Stimulated activated CD8-positive, alpha-beta memory T cell treated with anti-CD3 and anti-CD28 coated beads, Interleukin-12 subunit alpha, Interleukin-12 subunit beta, amount 100 ng/mL, for 1 hour (primary cell): ENCODE measurements around the gene TNFSF13B.
"Not testable (repeated sequence)": the region's sequence is repeated elsewhere in the genome, so short reads cannot be mapped to it uniquely, and the experiment has no call there.

Experiments
- DNase-seq: peaks from one replicate; pipeline ENCODE4 v3.0.0-alpha.2; 2020; ENCODE audit warnings: low read depth

Gene TNFSF13B

DNA sequence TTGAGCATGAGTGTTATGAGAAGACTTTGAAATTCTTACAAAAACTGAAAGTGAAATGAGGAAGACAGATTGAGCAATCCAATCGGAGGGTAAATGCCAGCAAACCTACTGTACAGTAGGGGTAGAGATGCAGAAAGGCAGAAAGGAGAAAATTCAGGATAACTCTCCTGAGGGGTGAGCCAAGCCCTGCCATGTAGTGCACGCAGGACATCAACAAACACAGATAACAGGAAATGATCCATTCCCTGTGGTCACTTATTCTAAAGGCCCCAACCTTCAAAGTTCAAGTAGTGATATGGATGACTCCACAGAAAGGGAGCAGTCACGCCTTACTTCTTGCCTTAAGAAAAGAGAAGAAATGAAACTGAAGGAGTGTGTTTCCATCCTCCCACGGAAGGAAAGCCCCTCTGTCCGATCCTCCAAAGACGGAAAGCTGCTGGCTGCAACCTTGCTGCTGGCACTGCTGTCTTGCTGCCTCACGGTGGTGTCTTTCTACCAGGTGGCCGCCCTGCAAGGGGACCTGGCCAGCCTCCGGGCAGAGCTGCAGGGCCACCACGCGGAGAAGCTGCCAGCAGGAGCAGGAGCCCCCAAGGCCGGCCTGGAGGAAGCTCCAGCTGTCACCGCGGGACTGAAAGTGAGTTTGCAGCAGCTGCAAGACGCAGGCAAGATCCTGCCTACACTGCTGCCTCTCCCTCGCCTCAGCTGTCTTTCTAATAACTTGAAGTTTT is at the start of gene TNFSF13B:
TSS of gene TNFSF13B (plus strand) at position 118 of the 728 bp plus-strand sequence. CDS start at position 296, 178 bp downstream.
- DNase-seq, result no peak

DNA sequence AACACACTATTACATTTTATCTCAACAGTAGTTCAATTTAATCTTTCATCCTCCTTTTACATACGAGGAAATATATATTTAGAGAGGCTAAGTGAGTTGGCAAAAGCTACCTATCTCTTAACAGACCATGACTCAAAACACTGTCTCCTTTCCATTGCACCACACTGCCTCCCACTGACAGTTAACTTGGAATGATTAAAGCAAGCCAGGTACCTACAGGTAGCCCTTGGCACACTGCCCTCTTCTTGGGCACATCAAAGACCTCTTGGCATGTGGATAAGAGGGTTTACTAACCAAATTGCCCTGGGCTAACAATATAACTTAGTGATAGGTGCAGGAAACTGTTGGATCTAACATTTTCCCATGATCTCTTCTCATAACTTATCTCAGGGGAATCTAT is 49.5 kb upstream of the TNFSF13B start:
- DNase-seq, result no peak

- DNase-seq, result no peak
Measured at GRCh38 chr13:108223687-108224503, 45.6 kb upstream of the TNFSF13B start.

- no peak for DNase-seq
Measured at GRCh38 chr13:108225440-108225839, 44.1 kb upstream of the TNFSF13B start.

DNA sequence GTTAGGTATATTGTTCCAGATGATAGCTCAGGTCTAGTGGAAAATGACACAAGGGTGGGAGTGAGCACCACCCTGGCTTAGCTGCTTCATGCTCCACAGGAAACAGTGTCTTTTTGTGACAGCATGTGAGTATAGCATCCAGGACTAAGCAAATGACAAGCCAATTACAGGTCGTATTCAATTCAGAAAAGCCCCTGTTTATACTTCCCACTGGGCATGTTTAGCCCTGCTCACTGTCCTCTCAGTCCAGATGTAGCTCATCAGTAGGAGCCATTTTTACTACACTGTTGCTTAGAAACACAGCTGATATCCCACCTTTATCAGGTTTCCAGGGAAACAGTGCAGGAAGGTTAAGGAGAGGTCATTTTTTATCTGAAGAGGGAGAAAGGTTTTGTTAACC is 43.3 kb upstream of the TNFSF13B start:
- no peak for DNase-seq

GRCh38 chr13:108227651-108228272 is 41.8 kb upstream of the TNFSF13B start:
- DNase-seq, result no peak

DNA sequence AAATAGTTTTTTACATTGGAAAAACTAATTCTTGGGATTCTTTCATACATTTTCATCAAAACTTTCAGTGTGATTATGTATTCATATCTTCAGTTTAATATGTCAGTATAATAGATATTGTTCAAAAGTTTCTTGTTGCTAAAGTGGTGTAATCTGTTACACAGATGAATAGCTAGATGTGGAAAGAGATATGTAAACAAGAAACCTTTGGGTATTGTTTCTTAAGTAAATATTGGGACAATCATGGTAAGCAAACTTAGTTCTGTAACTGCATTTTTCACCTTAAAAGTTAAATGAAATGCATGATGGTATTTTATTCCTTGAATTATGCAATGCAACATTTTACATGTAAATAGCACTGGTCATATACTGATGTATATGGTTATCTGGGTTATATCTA is 39.1 kb upstream of the TNFSF13B start:
- DNase-seq, result no peak

DNA sequence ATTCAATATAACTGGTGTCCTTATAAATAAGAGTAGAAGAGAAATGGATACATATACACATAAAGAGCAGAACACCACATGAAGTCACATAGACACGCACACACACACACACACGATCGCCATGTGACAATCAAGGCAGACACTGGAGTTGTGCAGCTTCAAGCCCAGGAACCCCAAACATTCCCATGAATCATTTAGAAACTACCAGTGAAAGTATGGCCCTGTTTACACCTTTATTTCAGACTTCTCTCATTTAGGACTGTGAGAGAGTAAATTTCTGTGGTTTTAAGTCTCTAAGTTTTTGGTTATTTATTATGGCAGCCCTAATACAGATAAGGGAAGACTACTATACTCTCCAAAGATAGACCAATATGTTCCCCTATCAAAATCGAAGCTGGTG is 20.4 kb upstream of the TNFSF13B start:
- DNase-seq, result no peak

DNA sequence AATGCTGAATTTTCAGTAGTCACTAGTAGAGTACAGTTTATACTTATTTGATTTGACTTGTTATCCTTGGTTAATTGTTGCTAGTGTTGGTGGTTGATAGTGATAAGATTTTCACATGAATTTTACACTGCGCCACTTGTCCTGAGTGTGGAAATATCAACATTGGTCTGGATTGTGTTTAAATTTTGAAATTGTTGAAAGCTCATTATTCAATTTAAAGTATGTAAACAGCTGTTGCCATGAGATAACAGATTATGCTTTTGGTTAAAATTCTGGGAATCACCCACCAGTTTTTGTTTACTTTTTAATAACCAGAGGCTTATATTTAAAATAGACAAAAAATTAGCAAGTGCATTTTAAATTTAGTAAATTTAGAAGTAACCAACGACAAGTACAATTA is 12.3 kb upstream of the TNFSF13B start:
- DNase-seq, result no peak

DNA sequence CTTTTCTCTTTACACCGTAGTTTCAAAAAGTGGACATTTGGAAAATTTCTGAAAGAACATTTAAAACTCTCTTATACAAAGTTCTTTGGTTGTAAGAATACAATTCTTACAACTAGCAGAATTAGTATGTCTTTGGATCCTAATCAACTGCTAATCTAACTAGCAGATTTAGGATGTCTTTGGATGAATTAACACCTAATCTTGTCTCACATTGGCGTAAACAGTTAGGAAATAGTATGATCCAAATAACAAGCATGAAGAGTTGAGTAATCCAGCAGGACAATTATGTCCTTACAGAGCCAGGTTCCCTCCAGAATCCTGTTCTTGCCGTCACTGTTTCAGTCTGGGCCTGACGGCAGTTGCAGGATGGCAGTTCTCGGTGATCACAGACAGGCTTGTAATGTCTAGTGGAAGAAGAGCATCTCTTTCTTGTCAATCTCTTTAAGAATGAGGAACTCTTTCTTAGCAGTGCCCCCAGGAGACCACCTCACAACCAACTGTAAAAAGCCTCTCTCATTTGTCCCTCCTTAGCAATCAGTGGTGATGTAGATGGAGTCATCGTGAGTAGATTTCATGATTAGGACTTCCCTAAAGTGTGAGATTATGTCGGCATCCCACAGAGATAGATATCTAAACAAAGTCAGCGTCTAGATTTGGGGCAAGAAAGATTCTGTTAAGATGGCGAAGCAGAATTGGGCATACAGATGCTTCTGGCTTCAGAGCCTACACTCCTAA is 5.7 kb upstream of the TNFSF13B start:
- DNase-seq, result no peak

DNA sequence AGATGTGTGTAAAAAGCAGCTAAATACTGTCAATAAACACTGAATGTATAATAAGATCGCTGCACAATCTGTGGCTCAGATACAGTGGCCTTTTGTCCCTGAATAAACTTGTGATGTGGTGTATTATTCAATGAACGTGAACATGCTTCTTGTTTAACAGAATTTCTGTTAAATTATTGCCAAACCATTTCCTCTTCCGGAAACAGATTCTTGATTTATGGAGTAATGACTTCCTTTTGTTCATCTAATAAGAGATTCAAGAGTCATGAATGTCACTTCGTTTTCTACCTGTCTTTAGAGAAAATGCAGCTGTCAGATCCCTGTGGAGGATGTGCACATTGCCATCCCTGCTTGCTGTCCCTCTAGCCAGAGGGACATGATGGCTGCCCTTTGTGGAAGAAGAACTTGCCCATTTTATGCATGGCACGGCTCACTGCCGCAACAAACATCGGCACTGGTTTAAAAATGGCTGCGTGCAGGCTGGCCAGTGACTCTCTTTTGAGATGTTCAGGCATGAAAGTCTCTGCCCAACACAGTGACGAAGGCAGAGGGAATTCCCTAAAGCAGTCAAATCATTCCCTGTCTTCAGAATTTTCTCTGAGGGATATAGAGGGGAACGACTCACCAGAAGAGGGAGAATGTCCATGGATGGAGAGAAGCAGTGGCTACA is 3.1 kb upstream of the TNFSF13B start:
- no peak for DNase-seq

DNA sequence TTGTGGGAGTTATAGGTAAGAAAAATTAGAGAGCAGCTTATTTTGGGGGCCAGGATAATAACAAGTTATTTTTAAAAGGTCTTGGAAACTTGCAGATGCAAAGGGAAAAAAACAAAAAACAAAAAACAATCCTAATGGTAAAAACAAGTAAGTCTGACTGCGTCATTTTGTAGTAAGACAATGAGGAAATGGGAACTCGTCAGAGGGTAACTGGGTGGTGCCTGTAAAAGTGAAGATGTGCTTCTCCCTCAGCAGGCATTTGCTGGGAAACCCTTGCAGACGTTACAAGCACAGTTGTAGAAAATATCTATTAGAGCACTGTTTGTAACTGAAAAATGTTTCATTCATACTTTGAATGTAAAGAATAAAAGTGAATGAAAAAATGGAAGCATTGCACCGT is 2.2 kb upstream of the TNFSF13B start:
- no peak for DNase-seq

GRCh38 chr13:108267855-108268254 is 1.7 kb upstream of the TNFSF13B start:
- DNase-seq, result not testable (repeated sequence)

GRCh38 chr13:108268466-108269112 is 929 bp upstream of the TNFSF13B start:
- DNase-seq, result no peak

DNA sequence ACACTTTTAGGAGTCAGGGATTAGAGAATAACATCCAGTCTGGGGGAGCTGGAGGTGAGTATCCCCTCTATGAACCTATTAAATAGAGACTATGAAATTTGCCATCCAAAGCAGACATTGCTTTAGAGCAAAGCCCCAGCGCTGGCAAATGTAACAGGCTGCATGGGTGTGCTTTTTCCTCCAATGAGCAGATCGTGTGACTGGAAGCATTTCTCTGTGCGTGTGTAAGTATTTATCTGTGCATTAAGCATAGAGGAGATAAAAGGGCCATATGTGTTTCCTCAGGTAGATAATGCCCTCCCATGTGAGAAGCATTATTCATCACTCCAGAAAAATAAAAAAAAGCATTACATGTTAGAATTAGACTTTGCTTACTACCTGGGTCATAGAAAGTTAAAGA is 924 bp downstream of the TNFSF13B start:
- no peak for DNase-seq

DNA sequence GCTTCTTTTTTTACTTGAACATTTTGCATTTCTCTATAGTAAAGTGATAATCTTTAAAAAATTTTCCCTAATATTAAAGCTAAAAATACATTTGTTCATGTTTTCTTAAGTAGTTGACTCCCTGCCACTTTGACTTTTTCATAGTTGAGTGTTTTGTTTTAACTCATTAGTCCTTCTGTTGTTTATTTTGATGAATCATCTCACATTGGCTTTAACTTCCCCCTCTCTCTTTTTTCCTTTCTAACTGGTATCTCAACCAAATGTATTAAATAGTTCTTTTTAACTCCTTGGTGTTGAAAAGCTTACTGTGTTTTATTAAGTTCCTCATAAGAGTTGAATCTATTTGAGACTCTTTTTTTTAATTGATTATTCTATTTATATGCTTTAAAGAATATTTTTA is 2.8 kb downstream of the TNFSF13B start:
- no peak for DNase-seq

- no peak for DNase-seq
Measured at GRCh38 chr13:108273429-108274118, 4.1 kb downstream of the TNFSF13B start.

DNA sequence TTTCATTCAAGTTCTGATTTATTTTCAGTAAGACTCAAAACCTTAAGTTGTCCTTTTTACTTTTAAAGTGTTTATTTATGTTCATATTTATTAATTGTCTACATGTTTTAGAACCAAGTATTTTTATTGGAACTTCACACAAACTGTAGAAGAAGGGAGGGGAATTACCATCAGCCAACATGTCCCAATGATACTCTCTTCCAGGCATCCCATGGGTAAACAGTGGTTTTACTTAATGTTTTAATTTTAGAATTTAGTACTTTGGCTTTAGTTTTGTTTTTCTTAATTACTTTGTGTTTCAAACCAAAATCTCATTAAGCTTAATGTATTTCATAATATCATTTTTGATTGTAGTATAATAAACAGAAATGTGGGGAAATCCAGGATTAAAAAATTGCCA is 5.2 kb downstream of the TNFSF13B start:
- no peak for DNase-seq

- no peak for DNase-seq
Measured at GRCh38 chr13:108276060-108276459, 6.5 kb downstream of the TNFSF13B start.

- DNase-seq, result no peak
Measured at GRCh38 chr13:108278466-108278865, 8.9 kb downstream of the TNFSF13B start.

DNA sequence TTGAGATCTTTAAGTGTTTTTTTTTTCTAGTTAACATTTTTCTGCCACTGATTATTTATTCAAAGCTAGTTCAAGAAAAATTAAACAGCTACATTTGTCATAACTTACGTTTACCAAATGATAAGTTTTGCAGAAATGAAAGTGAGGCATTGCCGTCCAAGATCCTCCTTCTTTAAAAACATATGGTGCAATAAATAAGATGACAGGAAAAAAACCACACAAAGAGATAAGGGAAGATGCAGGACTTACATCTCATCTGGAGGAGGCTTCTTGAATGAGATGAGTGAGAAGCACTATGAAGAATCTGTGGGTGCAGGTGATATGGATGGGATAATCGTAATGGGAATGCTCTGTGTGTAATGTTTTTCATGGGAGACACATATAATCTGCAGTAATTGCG is 12.4 kb downstream of the TNFSF13B start:
- no peak for DNase-seq
